Urinary bladder (tissue), 4 donors: Measurements from ENCODE around the gene CCND3. TPM values are rescaled to one million over a fixed set of nuclear protein-coding genes. Genes with fewer than 3 reads are reported as not detected.

Experiments used
- DNase-seq: peaks from one replicate; pipeline ENCODE4 v3.0.0-alpha.2; 2015; ENCODE audit errors: extremely low spot score
- H3K27ac ChIP-seq: one replicate; pipeline ENCODE4 v1.5.1; 2013; ENCODE audit warnings: low read depth, mild to moderate bottlenecking, moderate library complexity
- H3K36me3 ChIP-seq: one replicate; pipeline ENCODE4 v1.6.1; 2013; ENCODE audit warnings: mild to moderate bottlenecking, moderate library complexity; ENCODE audit not compliant: insufficient read depth
- H3K4me1 ChIP-seq: one replicate; pipeline ENCODE4 v1.6.1; 2013; ENCODE audit warnings: mild to moderate bottlenecking, moderate library complexity; ENCODE audit not compliant: insufficient read depth
- H3K4me3 ChIP-seq: one replicate; pipeline ENCODE4 v1.5.1; 2013; ENCODE audit warnings: low read depth, low read length
- WGBS: extraction: QIAGEN DNeasy Blood & Tissue Kit; methylation state at CpG from one replicate; pipeline ENCODE4 v1.1.7; 2013; 5-methylcytosine and 5-hydroxymethylcytosine counted together
- polyA plus RNA-seq: library from polyadenylated mRNA; stranded (reverse); fragments of 200-250 nt; gene quantifications from one replicate; pipeline ENCODE4 v1.2.3, GENCODE V29; 2013
- total RNA-seq: library from RNA; depleted of rRNA; stranded (reverse); fragments of >200 nt; gene quantifications from one replicate; pipeline ENCODE4 v1.2.3, GENCODE V29; 2014
- donor health status: healthy with polysubstance abuse.
- donor health status: healthy.

CCND3 gene
- total and polyA plus RNA-seq, 2 donors = 18.1 to 98.9 TPM

GRCh38 chr6:41939848-41940758 lies 1.5 kb downstream of the CCND3 start:
- Histone ChIP-seq H3K27ac (no peak overlapping the region), H3K4me3 (peak overlapping the region; percentile 66), H3K4me1 (peaks cover 2% of the 10 kb centered on the region), H3K36me3 (no peaks in the 10 kb centered on the region)
- WGBS = 9% methylated on average over 27 of the region's 27 CpGs
- DNase-seq = no peak

DNA sequence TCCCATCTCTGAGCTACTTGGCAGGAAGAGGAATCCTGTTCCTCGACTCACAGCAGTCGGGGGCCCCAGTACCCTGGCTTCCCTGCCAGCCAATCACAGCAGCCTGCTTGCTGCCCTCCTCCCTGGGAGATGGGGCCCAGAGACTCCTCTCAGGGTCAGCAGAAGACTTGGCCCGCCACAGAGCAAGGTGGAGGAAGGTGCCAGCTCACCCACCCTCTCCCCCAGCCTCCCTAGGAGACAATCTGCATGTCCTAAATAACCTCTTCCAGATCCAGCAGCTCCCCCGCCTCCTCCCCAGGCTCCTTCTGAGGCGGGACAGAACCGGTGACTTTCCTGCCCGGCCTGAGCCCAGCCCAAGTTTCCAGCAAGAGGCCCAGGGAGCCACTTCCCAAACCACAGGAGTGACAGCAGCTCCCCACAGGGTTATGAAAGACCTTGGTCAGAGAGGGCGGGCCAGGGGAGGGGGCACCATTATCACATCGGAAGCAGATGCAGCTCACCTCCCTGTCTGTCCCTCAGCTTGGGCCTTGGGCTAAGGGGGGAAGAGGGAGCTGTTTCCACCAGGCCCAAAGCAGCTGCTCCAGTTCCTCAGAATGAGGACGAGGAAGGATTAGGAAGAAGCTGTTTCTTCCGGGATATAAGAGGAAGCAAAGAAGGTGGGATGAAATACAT lies 2.3 kb downstream of the CCND3 start:
- DNase-seq = no peak
- WGBS = 30% methylated on average over 11 of the region's 11 CpGs
- Histone ChIP-seq H3K4me3 (no peak overlapping the region), H3K36me3 (no peaks in the 10 kb centered on the region), H3K4me1 (peaks cover 2% of the 10 kb centered on the region), H3K27ac (no peak overlapping the region)

- Histone ChIP-seq H3K36me3 (no peaks in the 10 kb centered on the region), H3K27ac (no peak overlapping the region), H3K4me3 (no peak overlapping the region), H3K4me1 (peaks cover 2% of the 10 kb centered on the region)
- DNase-seq = peak; percentile 31
- 69% methylated on average over 5 of the region's 5 CpGs for WGBS
Observed at GRCh38 chr6:41938590-41939175, 2.9 kb downstream of the CCND3 start.

DNA sequence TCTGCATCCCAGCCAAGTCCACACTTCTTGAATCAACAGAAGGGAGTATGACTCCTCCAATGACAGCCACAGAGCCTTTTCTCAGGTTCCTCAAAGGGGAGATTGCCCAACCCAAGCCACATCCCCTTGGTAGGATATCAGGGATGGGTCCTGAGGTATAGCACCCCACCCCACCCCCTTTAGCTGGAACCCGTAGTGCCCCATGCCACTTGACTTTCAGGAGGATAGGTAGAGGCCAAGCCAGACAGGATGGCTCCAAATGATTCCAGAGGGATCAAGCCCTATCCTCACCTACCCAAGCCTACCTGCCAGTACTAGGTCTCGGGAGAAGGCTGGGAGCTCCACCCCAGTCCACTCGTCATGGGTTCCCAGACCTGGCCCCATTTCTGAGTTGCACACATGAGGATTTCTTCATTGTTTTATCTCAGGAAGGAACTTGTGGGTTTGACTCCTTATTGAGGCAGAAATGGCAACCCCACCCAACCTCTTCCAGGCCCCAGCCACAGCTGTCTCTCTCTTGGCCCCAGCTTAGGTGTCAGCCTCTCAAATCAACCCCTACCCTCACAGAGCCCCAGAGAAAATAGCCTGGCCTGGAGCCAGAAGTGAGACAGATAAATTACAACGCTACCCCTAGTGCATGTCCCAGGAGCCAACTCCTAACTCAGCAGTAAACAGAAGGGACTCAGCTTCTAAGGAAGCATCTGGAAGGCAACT lies 3.6 kb downstream of the CCND3 start:
- DNase-seq = no peak
- 58% methylated on average over 4 of the region's 4 CpGs for WGBS
- no peak overlapping the region for H3K27ac ChIP-seq
- peaks cover 2% of the 10 kb centered on the region for H3K4me1 ChIP-seq
- no peaks in the 10 kb centered on the region for H3K36me3 ChIP-seq
- H3K4me3 ChIP-seq = no peak overlapping the region

- no peak overlapping the region for H3K27ac ChIP-seq
- 51% methylated on average over 2 of the region's 2 CpGs for WGBS
- no peak for DNase-seq
- no peak overlapping the region for H3K4me3 ChIP-seq
- peaks cover 2% of the 10 kb centered on the region for H3K4me1 ChIP-seq
- H3K36me3 ChIP-seq = no peaks in the 10 kb centered on the region
Observed at GRCh38 chr6:41937472-41937860, 4.1 kb downstream of the CCND3 start.

- H3K27ac ChIP-seq = no peak overlapping the region
- no peaks in the 10 kb centered on the region for H3K36me3 ChIP-seq
- peaks cover 2% of the 10 kb centered on the region for H3K4me1 ChIP-seq
- WGBS = 48% methylated on average over 10 of the region's 10 CpGs
- DNase-seq = no peak
- H3K4me3 ChIP-seq = no peak overlapping the region
Observed at GRCh38 chr6:41936073-41936837, 5.4 kb downstream of the CCND3 start.

GRCh38 chr6:41935685-41936072 lies 5.9 kb downstream of the CCND3 start:
- 72% methylated on average over 8 of the region's 8 CpGs for WGBS
- DNase-seq = no peak
- Histone ChIP-seq H3K27ac (no peak overlapping the region), H3K36me3 (peaks cover 3% of the 10 kb centered on the region), H3K4me1 (peaks cover 2% of the 10 kb centered on the region), H3K4me3 (no peak overlapping the region)

DNA sequence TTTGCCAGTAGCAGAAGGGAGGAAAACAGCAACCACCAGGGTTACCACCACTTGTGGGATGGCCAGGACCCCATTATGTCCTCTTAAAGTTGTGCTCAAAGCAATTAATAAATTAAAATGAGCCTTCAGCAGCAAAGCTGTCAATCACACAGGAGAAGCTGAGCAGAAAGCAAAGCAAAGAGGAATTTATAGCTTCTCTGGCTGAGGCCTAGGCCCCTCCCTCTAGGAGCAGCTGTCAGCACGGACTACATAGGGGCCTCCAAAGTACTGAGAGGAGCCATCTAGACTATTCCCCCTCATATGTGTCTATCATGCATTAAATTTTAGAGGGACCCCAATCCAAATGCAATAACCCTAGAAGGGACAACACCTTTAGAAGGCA lies 6.4 kb downstream of the CCND3 start:
- Histone ChIP-seq H3K36me3 (peaks cover 3% of the 10 kb centered on the region), H3K4me3 (no peak overlapping the region), H3K4me1 (no peaks in the 10 kb centered on the region), H3K27ac (no peak overlapping the region)
- WGBS = 33% methylated on average over 1 of the region's 1 CpG
- no peak for DNase-seq

- Histone ChIP-seq H3K27ac (no peak overlapping the region), H3K4me1 (no peaks in the 10 kb centered on the region), H3K4me3 (no peak overlapping the region), H3K36me3 (peaks cover 3% of the 10 kb centered on the region)
- no peak for DNase-seq
- 78% methylated on average over 7 of the region's 7 CpGs for WGBS
Observed at GRCh38 chr6:41934278-41935192, 7.1 kb downstream of the CCND3 start.

GRCh38 chr6:41932378-41932777 lies 9.2 kb downstream of the CCND3 start:
- no peak for DNase-seq
- Histone ChIP-seq H3K4me3 (no peak overlapping the region), H3K27ac (no peak overlapping the region), H3K36me3 (peaks cover 3% of the 10 kb centered on the region), H3K4me1 (peaks cover under 1% of the 10 kb centered on the region)
- WGBS = 89% methylated on average over 15 of the region's 15 CpGs

- no peak overlapping the region for H3K27ac ChIP-seq
- 67% methylated on average over 2 of the region's 2 CpGs for WGBS
- no peak overlapping the region for H3K4me3 ChIP-seq
- H3K36me3 ChIP-seq = peaks cover 3% of the 10 kb centered on the region
- no peak for DNase-seq
- H3K4me1 ChIP-seq = peaks cover 2% of the 10 kb centered on the region
Observed at GRCh38 chr6:41931792-41932191, 9.8 kb downstream of the CCND3 start.

GRCh38 chr6:41929924-41930323 lies 11.7 kb downstream of the CCND3 start:
- H3K4me3 ChIP-seq = no peak overlapping the region
- DNase-seq = no peak
- H3K4me1 ChIP-seq = peaks cover 2% of the 10 kb centered on the region
- no peak overlapping the region for H3K27ac ChIP-seq
- 93% methylated on average over 6 of the region's 6 CpGs for WGBS
- H3K36me3 ChIP-seq = peaks cover 3% of the 10 kb centered on the region
